HepG2 (cell line): ENCODE results near the gene INTS14. TPM values are rescaled to one million over a fixed set of nuclear protein-coding genes. Genes with fewer than 3 reads are reported as not detected.

Experiments
- ATAC-seq: fragments of 200-7000 bp; cut with Tn5 transposase; 3 replicates; pipeline ENCODE4 v1.9.1; 2020; ENCODE audit warnings: mild to moderate bottlenecking, moderate library complexity
- BruUV-seq: library from RNA; stranded (reverse); fragments of 400-500 nt; replicated peaks from 2 replicates; lab custom pipeline; 2021; lab: Mats Ljungman, UMichigan
- CTCF ChIA-PET: fragments of 300-600 bp; formaldehyde crosslinking; extraction: SDS; loops from one replicate; lab custom pipeline; 2021; ENCODE audit warnings: low total read pairs, inconsistent platforms, low intra/inter-chr PET ratio; lab: Yijun Ruan, JAX
- POLR2A ChIA-PET: fragments of 350-600 bp; sonication (Branson Sonifier 250); formaldehyde crosslinking; loops from one replicate; lab custom pipeline; 2020; ENCODE audit warnings: antibody characterized with exemption, inconsistent platforms; lab: Yijun Ruan, JAX
- DNase-seq: peaks from one replicate; pipeline ENCODE4 v3.0.0-alpha.2; 2015; ENCODE audit warnings: low spot score
- FAIRE-seq: peaks from 3 replicates; lab custom pipeline; 2011; peaks lifted over from hg19 to GRCh38; lab: Jason Lieb, UNC
- H2AFZ ChIP-seq: one replicate; pipeline ENCODE4 v1.6.1; 2011; ENCODE audit warnings: low read length, inconsistent platforms
- H3K27ac ChIP-seq: fragments of 300-600 bp; 3 replicates; pipeline ENCODE4 v1.8.0; 2011; ENCODE audit warnings: mixed run types, mild to moderate bottlenecking, mixed read lengths, low read length, inconsistent platforms; ENCODE audit not compliant: insufficient read depth; ENCODE audit errors: extremely low read length
- H3K27me3 ChIP-seq, 2 experiments: fragments of 200-600 bp in 1 of 2; 2 replicates in 1 of 2; 3 replicates in 1 of 2; pipeline versions ENCODE4 v1.6.0 to v1.8.0; 2011; ENCODE audit warnings: low read length in 2 of 2, mild to moderate bottlenecking in 2 of 2, moderate library complexity in 2 of 2, inconsistent platforms in 1 of 2; ENCODE audit not compliant: insufficient read depth in 2 of 2, control insufficient read depth in 1 of 2
- H3K36me3 ChIP-seq, 2 experiments: fragments of 200-600 bp in 1 of 2; replicated peaks in 1 of 2; 2 replicates in 1 of 2; 3 replicates in 1 of 2; pipeline versions ENCODE4 v1.5.1 to v1.8.0; 2011; ENCODE audit warnings: low read length in 2 of 2, inconsistent platforms in 1 of 2; ENCODE audit not compliant: insufficient read depth in 2 of 2, control insufficient read depth in 1 of 2
- H3K4me1 ChIP-seq: 2 replicates; pipeline ENCODE4 v1.5.1; 2012; ENCODE audit warnings: low read length, inconsistent platforms; ENCODE audit not compliant: insufficient read depth
- H3K4me2 ChIP-seq: 2 replicates; pipeline ENCODE4 v1.6.0; 2011; ENCODE audit warnings: low read depth, low read length, inconsistent platforms
- H3K4me3 ChIP-seq, 3 experiments: fragments of 200-600 bp in 1 of 3; sonication (generic), shearing (Covaris generic) in 1 of 3; replicated peaks in 1 of 3; 2 replicates each; pipeline ENCODE4 v1.5.1; 2011 to 2016; ENCODE audit warnings: low read length in 3 of 3, inconsistent platforms in 2 of 3, low read depth in 2 of 3, mild to moderate bottlenecking in 2 of 3, control low read depth in 1 of 3, mixed read lengths in 1 of 3; ENCODE audit not compliant: insufficient read depth in 1 of 3
- H3K79me2 ChIP-seq: one replicate; pipeline ENCODE4 v1.6.1; 2011; ENCODE audit warnings: low read length, inconsistent platforms; ENCODE audit not compliant: insufficient read depth
- H3K9ac ChIP-seq: 2 replicates; pipeline ENCODE4 v1.6.0; 2011; ENCODE audit warnings: mild to moderate bottlenecking, low read depth, low read length, inconsistent platforms; ENCODE audit not compliant: insufficient read depth
- H3K9me3 ChIP-seq: 2 replicates; pipeline ENCODE4 v1.5.1; 2012; ENCODE audit warnings: mild to moderate bottlenecking, low read length
- H4K20me1 ChIP-seq: 2 replicates; pipeline ENCODE4 v1.6.0; 2011; ENCODE audit warnings: inconsistent platforms, mild to moderate bottlenecking, low read length, moderate library complexity; ENCODE audit not compliant: insufficient read depth
- MAFF ChIP-seq: IDR thresholded peaks from 2 replicates; pipeline ENCODE4 v1.6.1; 2011; ENCODE audit warnings: low read depth, low read length, improper control_type of control experiment
- MAFK ChIP-seq, 2 experiments: IDR thresholded peaks in 1 of 2; conservative IDR thresholded peaks in 1 of 2; 2 replicates each; pipeline ENCODE4 v1.6.1; 2011; ENCODE audit warnings: improper control_type of control experiment in 2 of 2, low read length in 2 of 2
- NFE2L2 ChIP-seq: fragments of 150-350 bp; IDR thresholded peaks from 2 replicates; pipeline ENCODE4 v1.6.1; 2014; ENCODE audit warnings: low read length
- RORA ChIP-seq: sonication (generic); formaldehyde crosslinking; IDR thresholded peaks from 2 replicates; pipeline ENCODE4 v1.5.0; 2020; ENCODE audit warnings: mild to moderate bottlenecking, missing genetic modification reagents, moderate library complexity
- ZNF256 ChIP-seq: sonication (generic); formaldehyde crosslinking; conservative IDR thresholded peaks from 2 replicates; pipeline ENCODE4 v1.4.0; 2020; ENCODE audit warnings: missing genetic modification reagents
- ZNF841 ChIP-seq: sonication (generic); formaldehyde crosslinking; IDR thresholded peaks from 2 replicates; pipeline ENCODE4 v1.8.1; 2023; ENCODE audit warnings: missing genetic modification reagents, borderline replicate concordance
- WGBS: methylation state at CpG from one replicate; pipeline ENCODE4 v1.1.6; 2017; ENCODE audit warnings: low lambda C conversion rate; 5-methylcytosine and 5-hydroxymethylcytosine counted together
- in situ Hi-C: cut with HindIII; loops from 2 replicates; pipeline ENCODE4 v1.10.0; 2017; ENCODE audit warnings: low pct_unique_long_range_greater_than_20kb; ENCODE audit not compliant: extremely low pct_ligation_motif_present
- intact Hi-C: fragments of 100-400 bp; cut with micrococcal nuclease; formaldehyde crosslinking; loops from one replicate; pipeline ENCODE4 v1.10.0; 2022; ENCODE audit not compliant: unreplicated experiment
- polyA plus RNA-seq, 8 experiments: library from polyadenylated mRNA; depleted of rRNA in 3 of 8; stranded (reverse) in 7 of 8; unstranded in 1 of 8; fragments of >200 nt; fragmentation: Illumina TruSeq in 4 of 8; extraction: Trizol in 4 of 8; gene quantifications; 2 replicates each; pipeline versions ENCODE4 v1.2.1 to v1.2.3, GENCODE V29; 2011 to 2016; ENCODE audit warnings: low read depth in 4 of 8, missing spikeins in 1 of 8, mixed read lengths in 1 of 8; ENCODE audit not compliant: insufficient read depth in 1 of 8
- total RNA-seq, 5 experiments: library from RNA; depleted of rRNA; stranded (reverse); fragments of >200 nt; fragmentation: Illumina TruSeq; extraction: Trizol; gene quantifications; 2 replicates each; pipeline ENCODE4 v1.2.3, GENCODE V29; 2016; ENCODE audit warnings: low read depth in 1 of 5
- TF ChIP-seq, protein P1 (sequence below): sonication (generic); formaldehyde crosslinking; IDR thresholded peaks from 2 replicates; pipeline ENCODE4 v1.5.0; 2020; ENCODE audit warnings: missing genetic modification reagents, mild to moderate bottlenecking, borderline replicate concordance
- TF ChIP-seq, protein P2 (sequence below): sonication (generic); formaldehyde crosslinking; IDR thresholded peaks from 2 replicates; pipeline ENCODE4 v1.5.0; 2020; ENCODE audit warnings: mild to moderate bottlenecking, missing genetic modification reagents

The INTS14 gene
- total and polyA plus RNA-seq, 2 of the 13 experiments (the other 11 are each of a cell fraction or from before 2014, with no cell fraction given) = 41.4 to 52.0 TPM

DNA sequence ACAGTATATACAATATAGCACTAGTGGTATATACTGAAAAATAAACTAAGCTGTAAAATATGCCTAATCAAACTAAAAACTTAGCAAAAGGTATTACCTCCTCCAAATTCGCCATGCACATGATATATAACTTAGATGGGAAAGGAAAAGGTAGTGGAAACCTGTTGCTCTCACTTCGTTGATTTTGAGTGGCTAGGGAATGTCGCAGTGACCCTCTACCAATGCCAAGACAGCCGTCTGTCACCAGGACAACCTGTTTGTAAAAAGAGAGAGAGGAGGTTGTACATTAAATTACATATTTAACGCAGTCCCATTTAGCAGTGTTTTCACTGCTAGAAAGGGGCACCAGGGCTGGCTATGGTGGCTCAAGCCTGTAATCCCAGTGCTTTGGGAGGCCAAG, 11.3 kb downstream of the INTS14 start (continued):
- TF ChIP-seq, protein P1, sequence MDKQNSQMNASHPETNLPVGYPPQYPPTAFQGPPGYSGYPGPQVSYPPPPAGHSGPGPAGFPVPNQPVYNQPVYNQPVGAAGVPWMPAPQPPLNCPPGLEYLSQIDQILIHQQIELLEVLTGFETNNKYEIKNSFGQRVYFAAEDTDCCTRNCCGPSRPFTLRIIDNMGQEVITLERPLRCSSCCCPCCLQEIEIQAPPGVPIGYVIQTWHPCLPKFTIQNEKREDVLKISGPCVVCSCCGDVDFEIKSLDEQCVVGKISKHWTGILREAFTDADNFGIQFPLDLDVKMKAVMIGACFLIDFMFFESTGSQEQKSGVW (CRISPR knock-in tag) = no peak
- TF ChIP-seq ZNF841 (CRISPR knock-in tag) (no peak), ZNF256 (CRISPR knock-in tag) (no peak)
- TF ChIP-seq, all 625 proteins: peak for 0

DNA sequence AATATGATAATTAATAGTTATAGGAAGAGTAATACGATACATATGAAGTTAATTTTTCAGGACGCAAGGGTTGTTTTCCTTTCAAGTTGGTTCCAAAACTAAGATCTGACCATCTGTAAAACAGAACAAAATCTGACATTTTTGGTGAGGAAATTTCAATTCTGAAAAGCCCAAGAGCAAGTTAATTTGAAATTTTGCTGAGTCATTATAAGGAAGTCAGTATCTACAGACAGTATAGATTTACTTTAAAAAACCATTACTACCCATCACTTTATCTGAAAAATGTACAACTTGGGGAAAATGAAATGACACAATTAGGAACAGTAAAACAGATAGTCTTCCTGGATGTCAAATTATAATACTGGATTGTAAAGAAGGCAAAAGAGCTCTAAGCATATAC, 12.5 kb downstream of the INTS14 start:
- Histone ChIP-seq H3K9me3 (no peaks in the 10 kb centered on the region), H3K4me2 (no peak overlapping the region), H2AFZ (no peak overlapping the region), H3K27ac (peak overlapping the region; percentile 4), H3K9ac (no peak overlapping the region), H3K4me3 (no peak overlapping the region), H3K79me2 (no peaks in the 10 kb centered on the region)
- TF ChIP-seq MAFK (conservative IDR thresholded peaks at IDR 0.05 in 1 of 2, IDR thresholded peaks at IDR 0.05 in 1 of 2; ENCODE audit: low read length in 2 of 2) (peak; percentile 83 to 91), RORA (no peak), NFE2L2 (peak; percentile 94), MAFF (peak; percentile 75)
- TF ChIP-seq, protein P2, sequence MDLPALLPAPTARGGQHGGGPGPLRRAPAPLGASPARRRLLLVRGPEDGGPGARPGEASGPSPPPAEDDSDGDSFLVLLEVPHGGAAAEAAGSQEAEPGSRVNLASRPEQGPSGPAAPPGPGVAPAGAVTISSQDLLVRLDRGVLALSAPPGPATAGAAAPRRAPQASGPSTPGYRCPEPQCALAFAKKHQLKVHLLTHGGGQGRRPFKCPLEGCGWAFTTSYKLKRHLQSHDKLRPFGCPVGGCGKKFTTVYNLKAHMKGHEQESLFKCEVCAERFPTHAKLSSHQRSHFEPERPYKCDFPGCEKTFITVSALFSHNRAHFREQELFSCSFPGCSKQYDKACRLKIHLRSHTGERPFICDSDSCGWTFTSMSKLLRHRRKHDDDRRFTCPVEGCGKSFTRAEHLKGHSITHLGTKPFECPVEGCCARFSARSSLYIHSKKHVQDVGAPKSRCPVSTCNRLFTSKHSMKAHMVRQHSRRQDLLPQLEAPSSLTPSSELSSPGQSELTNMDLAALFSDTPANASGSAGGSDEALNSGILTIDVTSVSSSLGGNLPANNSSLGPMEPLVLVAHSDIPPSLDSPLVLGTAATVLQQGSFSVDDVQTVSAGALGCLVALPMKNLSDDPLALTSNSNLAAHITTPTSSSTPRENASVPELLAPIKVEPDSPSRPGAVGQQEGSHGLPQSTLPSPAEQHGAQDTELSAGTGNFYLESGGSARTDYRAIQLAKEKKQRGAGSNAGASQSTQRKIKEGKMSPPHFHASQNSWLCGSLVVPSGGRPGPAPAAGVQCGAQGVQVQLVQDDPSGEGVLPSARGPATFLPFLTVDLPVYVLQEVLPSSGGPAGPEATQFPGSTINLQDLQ (CRISPR knock-in tag) = no peak
- TF ChIP-seq, all 625 proteins: peak for 3
- intact Hi-C loops (no loop called here), in situ Hi-C loops (no loop called here)
- CTCF ChIA-PET = no interaction called here
- WGBS = 98% methylated on average over 2 of the region's 2 CpGs
- DNase-seq = no peak
- no peak for FAIRE-seq
- Histone ChIP-seq H4K20me1 (no peaks in the 10 kb centered on the region), H3K36me3 (peaks cover 17 to 77% of the 10 kb centered on the region in 2 experiments), H3K4me1 (peaks cover 7% of the 10 kb centered on the region), H3K27me3 (no peaks in the 10 kb centered on the region)
- ATAC-seq = no peak
- BruUV-seq = TSS peak; percentile 45
- POLR2A ChIA-PET = interaction anchor here (1.5 kb wide), 1 partner anchor 12 kb away, joined by 4 read pairs; the partner anchor contains the start of gene INTS14
